ENCODE measurements around the gene CASP2. TPM values are rescaled to one million over a fixed set of nuclear protein-coding genes. Genes with fewer than 3 reads are reported as not detected.

The CASP2 gene
- polyA plus RNA-seq, 3 donors: 7.9 to 30.2 (median 12.2) TPM

GRCh38 chr7:143329471-143330170 is 41.5 kb downstream of the CASP2 start:
- Histone ChIP-seq H3K27ac (ENCODE audit: low read depth in 1 of 2, low read length in 2 of 2) (no peak overlapping the region), H3K79me2 (ENCODE audit: insufficient read depth, low read length) (no peaks in the 10 kb centered on the region), H3K4me1 (ENCODE audit: control insufficient read depth in 1 of 2, insufficient read depth in 2 of 2, low read length in 2 of 2) (peaks cover 18 to 21% of the 10 kb centered on the region in 2 donors), H3K36me3 (replicated peaks in 1 of 2; ENCODE audit: control insufficient read depth in 1 of 2, insufficient read depth in 2 of 2, low read length in 2 of 2) (no peaks in the 10 kb centered on the region), H3K27me3 (ENCODE audit: control insufficient read depth in 2 of 2, insufficient read depth in 2 of 2, low read length in 2 of 2) (no peaks in the 10 kb centered on the region), H2AFZ (ENCODE audit: insufficient read depth, low read depth, low read length, poor library complexity, severe bottlenecking) (no peak overlapping the region), H3K4me2 (replicated peaks; ENCODE audit: extremely low read depth, low read length, poor library complexity, severe bottlenecking) (no peak overlapping the region), H3K9me3 (replicated peaks in 1 of 2; ENCODE audit: control insufficient read depth in 1 of 2, insufficient read depth in 1 of 2, low read length in 2 of 2) (no peaks in the 10 kb centered on the region), H3K9ac (ENCODE audit: insufficient read depth, low read length, poor library complexity, severe bottlenecking) (no peak overlapping the region), H3K4me3 (replicated peaks in 1 of 3; ENCODE audit: low read depth in 2 of 3, low read length in 3 of 3) (no peak overlapping the region), H4K20me1 (ENCODE audit: insufficient read depth, low read length) (no peaks in the 10 kb centered on the region)
- peaks cover 0 to 3% (median 2%) of the 10 kb centered on the region in 3 donors for H3K27me3 Mint-ChIP-seq (ENCODE audit: low read depth in 3 of 3)
- no peaks in the 10 kb centered on the region for H3K36me3 Mint-ChIP-seq
- no peak overlapping the region for H3K4me3 Mint-ChIP-seq
- no peaks in the 10 kb centered on the region for H3K9me3 Mint-ChIP-seq
- peaks cover 34% of the 10 kb centered on the region for H3K4me1 Mint-ChIP-seq
- H3K27ac Mint-ChIP-seq: peak overlapping the region in 1 of 7 donors; percentile 31
- WGBS (ENCODE audit: insufficient coverage): 100% methylated on average over 2 of the region's 10 CpGs
- TF ChIP-seq CTCF (IDR thresholded peaks at IDR 0.05): no peak
- intact Hi-C loops (cut with micrococcal nuclease): loop anchor here in 1 of 2 donors (10.0 kb wide), 1 partner anchor 85 kb away; no protein-coding TSS in a partner anchor
- no peak for DNase-seq

GRCh38 chr7:143331179-143331801 is 43.1 kb downstream of the CASP2 start:
- H3K27me3 Mint-ChIP-seq (ENCODE audit: low read depth in 3 of 3): peaks cover 0 to 3% (median 2%) of the 10 kb centered on the region in 3 donors
- H4K20me1 ChIP-seq (ENCODE audit: insufficient read depth, low read length): no peaks in the 10 kb centered on the region
- peak; percentile 50 to 63 (median 59) for DNase-seq
- no peaks in the 10 kb centered on the region for H3K27me3 ChIP-seq (ENCODE audit: control insufficient read depth in 2 of 2, insufficient read depth in 2 of 2, low read length in 2 of 2)
- peak overlapping the region in 4 of 7 donors; percentile 60 to 84 (median 74) for H3K27ac Mint-ChIP-seq
- H3K27ac ChIP-seq (ENCODE audit: low read depth in 1 of 2, low read length in 2 of 2): peak overlapping the region in 1 of 2 donors; percentile 9
- H3K9me3 Mint-ChIP-seq: peaks cover 0 to 2% (median 0%) of the 10 kb centered on the region in 7 donors
- no peak overlapping the region for H2AFZ ChIP-seq (ENCODE audit: insufficient read depth, low read depth, low read length, poor library complexity, severe bottlenecking)
- no peak overlapping the region for H3K9ac ChIP-seq (ENCODE audit: insufficient read depth, low read length, poor library complexity, severe bottlenecking)
- H3K4me2 ChIP-seq (replicated peaks; ENCODE audit: extremely low read depth, low read length, poor library complexity, severe bottlenecking): no peak overlapping the region
- peaks cover 28% of the 10 kb centered on the region for H3K4me1 Mint-ChIP-seq
- H3K4me3 Mint-ChIP-seq: no peak overlapping the region
- no peaks in the 10 kb centered on the region for H3K36me3 ChIP-seq (replicated peaks in 1 of 2; ENCODE audit: control insufficient read depth in 1 of 2, insufficient read depth in 2 of 2, low read length in 2 of 2)
- no peak overlapping the region for H3K4me3 ChIP-seq (replicated peaks in 1 of 3; ENCODE audit: low read depth in 2 of 3, low read length in 3 of 3)
- H3K9me3 ChIP-seq (replicated peaks in 1 of 2; ENCODE audit: control insufficient read depth in 1 of 2, insufficient read depth in 1 of 2, low read length in 2 of 2): no peaks in the 10 kb centered on the region
- H3K79me2 ChIP-seq (ENCODE audit: insufficient read depth, low read length): no peaks in the 10 kb centered on the region
- peaks cover 18 to 21% of the 10 kb centered on the region in 2 donors for H3K4me1 ChIP-seq (ENCODE audit: control insufficient read depth in 1 of 2, insufficient read depth in 2 of 2, low read length in 2 of 2)
- WGBS (ENCODE audit: insufficient coverage): 44% methylated on average over 4 of the region's 8 CpGs
- intact Hi-C loops (cut with micrococcal nuclease): no loop called here
- no peak for TF ChIP-seq CTCF (IDR thresholded peaks at IDR 0.05)
- no peaks in the 10 kb centered on the region for H3K36me3 Mint-ChIP-seq

Measured in CD14-positive monocyte (primary cell).